Anterior cingulate cortex (tissue), 58 donors: Measurements from ENCODE around the gene PICK1.

ENCODE experiments used
- DNase-seq, 58 donors: peaks; one replicate each; lab custom pipeline; 2025; lab: John Stamatoyannopoulos, UW

PICK1 gene

DNA sequence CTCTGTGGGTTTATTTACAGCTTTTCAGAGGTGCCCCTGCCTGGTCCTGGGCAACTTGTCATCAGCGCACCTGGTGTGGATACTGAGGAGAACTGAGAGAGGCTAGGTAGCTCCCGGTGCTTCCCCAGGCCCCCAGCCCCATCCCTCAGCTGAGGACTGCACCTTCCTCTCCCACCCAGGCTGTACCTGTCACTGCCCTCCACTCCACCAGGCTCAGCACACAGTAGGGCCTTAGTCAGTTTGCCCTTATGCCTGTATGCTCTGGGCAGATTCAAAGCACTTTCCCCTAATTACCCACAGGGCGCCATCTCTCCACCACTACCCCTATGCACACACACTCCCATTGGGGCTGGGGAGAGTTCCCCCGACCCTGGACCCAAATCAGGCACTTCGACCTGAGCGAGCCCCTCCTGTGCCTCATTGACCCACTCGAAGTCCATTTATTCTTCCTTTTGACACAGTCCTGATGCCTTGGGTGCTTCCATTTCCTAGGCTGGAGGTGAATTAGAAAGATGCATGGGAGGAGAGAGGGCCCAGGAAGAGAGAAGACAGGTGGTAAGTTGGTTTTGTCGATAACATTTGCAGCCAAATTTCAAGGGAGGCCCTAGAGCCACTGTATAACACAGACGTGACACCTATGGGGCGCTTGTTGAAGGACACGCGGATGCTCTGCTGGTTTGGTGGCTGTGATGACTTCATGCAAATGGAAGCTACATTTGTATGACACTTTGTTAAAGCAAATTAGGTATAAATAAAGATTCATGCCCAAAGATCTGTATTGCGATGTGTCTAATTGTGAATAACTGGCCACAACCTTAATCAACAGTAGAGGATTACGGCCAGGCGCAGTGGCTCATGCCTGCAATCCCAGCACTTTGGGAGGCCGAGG lies 13.8 kb upstream of the PICK1 start:
- DNase-seq: no peak

DNA sequence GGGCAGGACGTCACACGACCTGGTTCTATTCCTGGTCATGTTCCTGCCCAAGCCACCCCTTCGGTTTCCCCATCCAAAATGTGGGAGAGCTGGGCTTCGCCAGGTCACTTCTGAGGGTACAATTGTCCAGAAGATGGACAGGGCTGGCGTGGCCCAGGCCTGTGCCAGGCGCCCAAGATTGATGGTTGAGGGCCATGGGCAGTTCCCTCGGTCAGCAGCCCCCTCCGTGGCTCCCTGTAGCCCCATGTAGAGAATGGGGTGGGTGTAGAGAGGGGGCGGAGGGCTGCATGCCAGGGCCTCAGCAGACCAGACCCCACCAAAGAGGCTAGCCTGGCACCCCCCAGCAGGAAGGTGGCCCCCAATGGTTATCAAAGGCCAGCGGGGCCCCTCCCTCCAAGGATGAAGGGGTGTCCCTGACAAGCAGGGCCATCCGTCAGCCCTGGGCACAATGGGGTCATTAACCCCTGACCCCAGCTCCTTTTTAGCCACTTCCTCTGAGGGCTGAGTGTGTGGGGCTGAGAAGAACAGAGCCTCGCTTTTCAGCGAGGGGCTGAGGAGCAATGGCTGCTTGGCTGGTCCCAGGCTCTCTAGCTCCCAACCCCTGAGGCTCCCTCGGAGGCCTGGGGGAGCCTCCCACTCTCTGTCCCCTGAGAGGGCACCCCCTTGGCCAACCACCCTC lies 11.0 kb upstream of the PICK1 start:
- no peak for DNase-seq

DNA sequence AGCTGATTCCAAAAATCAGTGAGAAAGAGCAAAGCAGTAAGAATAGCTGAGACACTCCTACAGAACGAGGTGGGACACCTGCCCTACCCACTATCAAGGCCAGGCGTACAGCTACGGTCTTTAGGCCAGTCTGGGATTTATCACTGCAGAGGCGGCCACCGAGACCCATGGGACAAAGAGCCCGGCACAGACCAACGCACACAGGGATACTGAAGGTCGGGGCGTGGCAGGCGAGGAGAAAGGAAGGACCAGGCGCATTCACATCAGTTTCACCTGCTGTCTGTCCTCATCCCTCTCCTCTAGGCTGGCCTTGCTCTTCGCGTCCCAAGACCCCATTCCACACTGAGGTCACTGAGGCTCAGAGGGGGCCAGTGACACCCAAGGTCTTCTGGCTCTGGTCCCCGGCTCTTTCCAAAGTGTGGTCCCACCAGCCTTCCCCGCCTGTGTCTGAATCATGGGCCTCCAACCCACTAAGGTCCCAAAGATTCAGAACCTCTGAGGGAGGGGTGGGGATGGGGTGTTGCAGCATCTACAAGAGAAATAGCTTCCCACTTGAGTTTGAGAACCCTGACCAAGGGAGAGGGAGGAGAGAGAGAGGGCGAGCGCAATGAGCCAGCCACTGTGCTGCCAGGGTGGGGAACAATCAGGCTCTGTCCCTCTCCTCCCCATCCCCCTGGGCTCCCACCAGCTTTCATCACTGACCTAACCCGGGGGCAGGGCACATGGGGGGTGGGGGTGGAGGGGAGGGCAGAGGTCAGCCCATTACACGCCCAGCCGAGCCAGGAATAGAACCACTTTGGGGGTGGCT lies 7.2 kb upstream of the PICK1 start:
- DNase-seq: peak in 46 of 58 donors; percentile 17 to 86 (median 64)

DNA sequence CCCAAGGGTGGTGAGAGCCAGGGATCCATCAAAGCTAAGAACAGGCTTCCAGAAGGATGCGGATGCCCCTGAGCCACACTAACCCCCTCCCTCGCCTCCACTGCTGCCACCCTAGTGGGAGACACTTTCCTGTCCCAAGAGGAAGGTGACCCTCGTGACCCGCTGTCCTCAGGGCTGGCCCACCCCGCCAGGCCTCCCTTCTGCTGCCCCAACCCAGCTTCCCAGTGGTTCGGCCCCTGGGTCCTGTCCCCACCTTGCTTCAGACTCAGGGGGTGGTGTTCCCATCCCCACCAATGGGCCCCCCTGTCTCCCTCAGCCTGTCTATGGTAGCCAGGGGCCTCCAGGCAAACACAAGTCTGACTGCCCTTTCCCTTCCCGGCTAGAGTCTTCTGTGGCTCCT lies 6.5 kb upstream of the PICK1 start:
- no peak for DNase-seq

DNA sequence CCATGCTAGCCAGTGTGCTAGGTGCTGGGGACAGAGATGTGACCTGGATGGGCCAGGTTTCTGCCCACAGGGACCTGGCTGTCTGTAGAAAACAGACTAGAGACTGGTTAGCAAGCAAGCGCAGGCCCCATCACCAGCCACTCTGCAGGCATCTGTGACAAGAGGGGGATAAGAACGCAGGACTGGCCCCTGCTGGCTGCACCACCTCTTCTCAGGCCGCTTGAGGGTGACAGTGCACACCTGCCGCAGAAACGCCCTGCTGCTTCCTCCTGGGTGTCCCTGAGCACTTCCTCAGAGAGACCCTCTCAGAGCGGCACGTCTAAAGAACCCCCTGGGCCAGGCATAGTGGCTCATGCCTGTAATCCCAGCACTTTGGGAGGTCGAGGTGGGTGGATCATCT lies 5.9 kb upstream of the PICK1 start:
- DNase-seq: no peak

DNA sequence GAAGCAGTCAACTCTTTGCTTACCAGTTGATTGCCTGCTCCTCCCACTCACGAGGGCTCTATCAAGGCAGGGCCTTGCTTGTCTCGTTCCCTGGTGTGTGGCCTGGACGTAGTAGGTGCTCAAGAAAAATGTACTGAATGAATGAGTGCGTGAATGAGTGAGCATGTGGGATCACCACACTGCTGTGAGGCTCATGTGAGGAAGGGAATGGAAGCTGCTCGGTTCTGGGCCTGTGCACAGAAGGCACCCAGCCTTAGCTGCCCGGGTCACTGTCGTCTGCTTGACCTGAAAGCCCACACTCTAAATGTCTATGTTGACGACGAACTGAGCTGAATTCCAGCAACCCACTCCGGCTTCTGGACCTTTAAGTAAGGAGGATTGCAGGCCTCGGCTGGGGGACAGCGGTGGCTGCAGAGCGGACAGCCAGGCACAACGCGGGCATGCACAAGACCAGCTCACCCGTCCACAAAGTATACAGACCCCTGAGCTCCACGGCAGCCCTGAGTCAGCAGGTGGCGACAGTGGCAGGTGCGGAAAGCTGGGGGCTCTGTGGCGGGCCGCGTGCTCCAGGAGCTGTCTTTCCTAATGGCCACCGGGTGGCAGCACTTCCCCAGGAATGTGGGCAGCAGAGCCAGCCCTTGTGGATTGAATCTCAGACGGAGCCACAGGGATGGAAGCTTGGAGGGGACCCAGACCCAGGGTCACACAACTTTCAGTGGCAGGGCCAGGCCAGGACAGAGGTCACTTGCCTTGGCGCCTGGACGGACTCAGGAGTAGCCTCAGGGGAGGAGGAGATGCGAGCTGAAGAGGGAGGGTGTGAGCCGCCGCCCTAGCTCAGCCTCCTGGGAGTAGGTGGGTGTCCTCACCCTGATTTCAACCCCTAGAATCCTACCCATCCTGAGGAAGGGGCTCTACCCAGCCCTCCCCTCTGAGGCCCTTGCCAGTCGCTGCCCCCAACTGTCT lies 5.0 kb upstream of the PICK1 start:
- DNase-seq: peak in 57 of 58 donors; percentile 31 to 89 (median 75)

DNA sequence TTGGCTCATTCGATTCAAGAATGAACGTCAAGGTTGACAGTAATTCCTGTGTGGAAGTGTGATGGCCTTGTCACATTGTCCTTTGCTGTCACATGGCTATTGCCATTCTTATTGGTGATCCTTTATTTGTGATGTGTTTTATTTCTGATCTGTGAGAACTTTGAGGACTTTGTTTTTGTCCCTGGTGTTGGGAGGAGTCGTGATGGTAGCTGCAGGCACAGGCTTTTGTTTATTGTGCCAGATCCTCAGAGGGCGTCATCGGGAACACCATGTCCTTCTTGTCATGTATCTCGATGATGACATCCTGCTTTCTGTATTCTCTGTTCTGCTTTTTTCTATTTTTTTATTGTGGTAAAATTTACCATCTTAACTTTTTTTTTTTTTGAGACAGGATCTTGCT lies 5.6 kb downstream of the PICK1 start:
- DNase-seq: peak in 36 of 58 donors; percentile 22 to 76 (median 46)

DNA sequence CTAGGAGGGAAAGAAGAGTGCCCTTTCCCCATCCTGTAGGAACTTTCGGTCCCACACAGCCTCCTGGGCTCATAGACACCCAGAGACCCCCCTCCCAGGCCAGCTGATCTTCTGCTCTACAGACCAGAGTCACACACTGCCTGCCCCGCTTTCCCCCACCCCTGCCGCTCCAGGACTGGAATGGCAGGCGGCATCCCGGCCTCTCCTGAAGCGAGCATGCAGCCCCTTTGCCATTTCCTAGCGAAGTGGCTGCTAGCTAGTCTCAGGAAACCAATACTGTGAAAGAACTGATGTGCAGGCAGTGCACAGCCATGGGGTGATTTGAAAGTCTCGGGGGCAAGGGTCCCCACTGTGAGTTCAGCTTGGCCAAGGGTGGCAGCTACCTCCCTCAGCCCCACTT lies 8.3 kb downstream of the PICK1 start:
- no peak for DNase-seq

DNA sequence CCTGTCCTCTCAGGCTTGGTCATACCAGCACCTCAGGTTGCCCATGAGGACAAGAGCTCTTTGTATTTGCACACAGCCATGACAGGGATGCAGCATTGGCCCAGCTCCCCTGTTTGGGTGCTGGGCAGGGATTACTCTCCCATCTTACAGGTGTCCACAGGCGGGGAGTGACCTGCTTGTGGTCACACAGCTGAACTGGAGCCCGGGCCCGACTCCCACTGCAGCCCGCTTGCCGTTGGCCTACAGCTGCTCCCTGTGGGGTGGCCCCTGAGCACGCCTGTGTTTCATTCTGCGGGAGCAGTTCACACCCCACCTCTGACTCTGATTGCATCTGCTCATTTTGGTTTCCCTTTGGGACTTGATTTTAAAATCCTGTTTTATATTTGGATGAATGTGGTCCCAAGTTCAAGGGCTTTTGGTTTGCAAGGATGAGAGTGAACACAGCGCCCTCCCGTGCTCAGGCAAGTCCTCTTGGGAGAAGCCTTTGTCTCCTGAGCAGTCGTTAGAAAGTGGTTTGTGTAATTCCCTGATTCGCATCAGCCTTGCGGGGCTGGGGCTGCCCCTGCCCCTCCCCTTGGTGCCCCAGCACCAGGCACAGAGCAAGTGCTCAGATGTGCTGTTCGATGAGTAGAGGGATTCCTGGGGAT lies 9.3 kb downstream of the PICK1 start:
- DNase-seq: peak in 2 of 58 donors; percentile 15 to 45

DNA sequence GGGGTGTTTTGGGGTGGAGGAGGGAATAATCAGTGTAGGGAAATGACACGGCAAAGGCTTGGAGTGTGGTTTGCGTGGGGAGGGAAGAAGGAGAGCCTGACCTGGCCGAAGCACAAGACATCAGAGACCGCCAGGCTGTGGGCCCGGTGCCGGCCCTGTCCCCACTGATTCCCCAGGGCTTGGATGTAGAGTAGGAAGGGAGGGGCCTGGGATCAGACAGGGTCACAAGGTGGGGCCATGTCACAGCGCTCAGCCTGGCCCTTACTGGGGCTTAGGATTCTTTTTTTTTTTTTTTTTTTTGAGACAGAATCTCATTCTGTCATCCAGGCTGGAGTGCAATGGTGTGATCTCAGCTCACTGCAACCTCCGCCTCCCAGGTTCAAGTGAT lies 9.8 kb downstream of the PICK1 start:
- DNase-seq: no peak

DNA sequence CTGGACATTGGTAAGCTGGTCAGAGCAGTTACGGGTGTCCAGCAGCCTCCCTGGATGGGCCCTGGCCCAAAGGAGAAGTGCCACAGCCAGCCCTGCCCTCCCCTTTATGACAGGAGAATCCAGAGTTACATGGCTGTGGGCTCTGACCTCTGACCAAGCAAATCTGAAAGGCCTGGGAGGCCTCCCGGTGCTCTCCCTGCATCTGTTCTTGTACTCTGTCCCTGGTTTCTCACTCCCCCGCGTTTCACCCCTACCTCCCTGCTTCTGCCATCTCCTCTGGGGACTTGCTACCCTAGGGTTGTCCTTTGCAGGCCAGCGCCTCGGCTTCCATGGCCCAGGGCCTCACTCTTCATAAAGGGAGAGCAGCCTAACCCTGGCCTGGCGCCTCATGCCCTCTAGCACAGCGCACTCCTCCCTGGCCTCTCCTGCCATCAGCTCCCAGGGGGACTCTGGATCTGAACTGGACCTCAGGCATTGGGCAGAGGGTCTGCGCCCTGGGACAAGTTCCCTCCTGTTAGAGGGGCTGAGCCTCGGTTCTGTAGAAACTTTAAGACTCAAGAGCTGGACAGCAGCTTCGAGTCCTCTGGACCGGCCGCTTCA lies 10.7 kb downstream of the PICK1 start:
- no peak for DNase-seq

DNA sequence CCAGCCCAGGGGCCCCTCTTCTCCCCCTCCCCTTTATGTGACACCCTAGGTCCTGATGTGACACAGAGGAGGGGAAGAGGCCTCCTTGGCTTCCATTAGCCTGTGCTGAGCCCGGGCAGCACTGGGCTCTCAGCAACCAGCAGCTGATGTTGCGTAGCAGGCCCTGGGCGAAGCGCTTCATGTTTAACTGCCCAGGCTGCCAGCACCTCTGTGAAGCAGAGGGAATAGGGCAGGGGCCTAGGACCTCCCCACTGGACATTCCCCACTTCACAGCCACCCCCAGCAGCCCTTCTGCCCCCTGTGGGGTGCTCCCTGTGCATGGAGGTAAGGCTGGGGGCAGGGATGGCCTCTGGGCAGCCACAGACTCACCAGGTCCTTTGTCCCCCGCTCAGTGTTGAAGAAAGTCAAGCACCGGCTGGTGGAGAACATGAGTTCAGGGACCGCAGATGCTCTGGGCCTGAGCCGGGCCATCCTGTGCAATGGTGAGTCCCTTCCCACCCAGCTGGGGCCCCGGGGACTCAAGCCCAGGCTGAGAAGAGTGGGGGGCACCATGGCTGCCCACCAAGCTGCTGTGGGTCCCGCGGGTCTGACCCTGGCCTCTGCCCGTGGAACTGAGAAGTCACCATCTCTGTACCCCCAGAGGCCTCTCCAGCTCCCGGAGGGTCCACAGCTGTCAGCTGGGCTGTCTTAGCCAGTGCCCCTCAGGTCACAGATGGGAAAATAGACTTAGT lies 11.6 kb downstream of the PICK1 start:
- DNase-seq: no peak

DNA sequence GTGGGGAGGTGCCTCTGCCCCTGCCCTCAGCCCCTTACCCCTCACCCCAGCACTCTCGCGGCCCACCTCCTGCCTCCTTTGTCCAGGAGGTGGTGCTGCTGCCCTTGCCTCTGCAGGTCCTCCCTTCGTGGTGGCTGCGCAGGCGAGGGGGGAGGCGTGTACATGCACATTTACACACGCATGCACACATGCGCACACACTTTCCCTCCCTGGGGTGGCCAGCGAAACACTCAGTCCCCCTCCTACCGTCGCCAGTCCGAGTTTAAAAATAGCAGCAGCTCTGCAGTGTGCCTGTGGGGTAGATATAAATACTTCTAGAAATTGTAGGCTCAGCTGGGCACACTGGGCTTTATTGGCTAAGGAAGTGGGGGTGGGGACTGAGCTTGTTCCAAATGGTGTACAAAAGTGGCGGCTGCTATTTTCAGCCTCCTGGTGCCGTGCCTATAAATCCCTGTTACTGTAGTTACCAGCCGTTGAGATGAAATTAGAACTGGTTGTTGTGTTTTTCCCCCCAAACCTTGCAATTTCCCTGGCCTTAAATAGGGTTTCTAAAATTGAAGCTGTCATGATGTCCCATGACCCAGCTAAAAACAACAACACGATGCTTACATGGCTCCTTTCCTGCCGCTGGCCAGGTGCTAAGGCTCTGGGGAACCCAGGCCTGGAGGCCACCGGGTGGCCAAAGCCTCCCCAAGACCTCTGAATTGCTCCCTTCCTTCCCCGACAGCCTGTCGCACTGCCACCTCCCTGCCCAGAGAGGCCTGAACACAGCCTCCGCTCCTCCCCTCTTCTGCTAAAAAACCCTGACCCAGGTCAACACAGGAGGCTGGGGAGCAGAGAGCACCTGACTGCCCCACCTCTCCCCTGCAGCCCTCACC lies 12.4 kb downstream of the PICK1 start:
- DNase-seq: peak in 56 of 58 donors; percentile 26 to 95 (median 79)

DNA sequence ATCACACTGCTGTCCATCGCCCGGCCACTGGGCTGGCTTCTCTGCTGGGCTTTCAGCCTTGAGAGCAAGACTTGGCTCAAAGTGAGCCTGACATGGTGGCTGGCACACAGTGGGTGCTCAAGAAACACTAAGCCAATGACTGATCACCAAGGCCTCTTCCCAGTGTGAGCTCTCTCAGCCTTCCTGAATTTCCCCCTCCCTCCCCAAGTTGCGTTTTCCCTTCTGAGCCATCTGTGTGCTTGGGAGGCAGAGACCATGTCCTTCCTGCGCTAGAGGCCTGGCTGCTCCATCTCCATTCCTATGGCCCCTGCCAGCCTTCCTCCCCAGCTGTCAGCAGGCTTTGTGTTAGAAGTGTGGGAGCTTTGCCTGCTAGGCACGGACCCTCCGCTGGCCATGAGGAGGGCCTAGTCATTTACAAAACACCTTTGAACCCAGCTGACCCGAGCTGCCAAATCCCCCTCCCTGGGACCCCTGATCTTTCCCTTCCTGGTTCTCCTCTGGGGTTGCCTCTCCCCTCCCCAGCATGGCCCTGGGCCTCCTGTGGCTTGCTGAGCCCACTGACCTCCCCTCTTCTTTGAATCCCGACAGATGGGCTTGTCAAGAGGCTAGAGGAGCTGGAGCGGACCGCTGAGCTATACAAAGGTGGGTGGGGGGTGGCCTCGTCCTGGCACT lies 13.2 kb downstream of the PICK1 start:
- DNase-seq: peak in 2 of 58 donors; percentile 36 to 38

DNA sequence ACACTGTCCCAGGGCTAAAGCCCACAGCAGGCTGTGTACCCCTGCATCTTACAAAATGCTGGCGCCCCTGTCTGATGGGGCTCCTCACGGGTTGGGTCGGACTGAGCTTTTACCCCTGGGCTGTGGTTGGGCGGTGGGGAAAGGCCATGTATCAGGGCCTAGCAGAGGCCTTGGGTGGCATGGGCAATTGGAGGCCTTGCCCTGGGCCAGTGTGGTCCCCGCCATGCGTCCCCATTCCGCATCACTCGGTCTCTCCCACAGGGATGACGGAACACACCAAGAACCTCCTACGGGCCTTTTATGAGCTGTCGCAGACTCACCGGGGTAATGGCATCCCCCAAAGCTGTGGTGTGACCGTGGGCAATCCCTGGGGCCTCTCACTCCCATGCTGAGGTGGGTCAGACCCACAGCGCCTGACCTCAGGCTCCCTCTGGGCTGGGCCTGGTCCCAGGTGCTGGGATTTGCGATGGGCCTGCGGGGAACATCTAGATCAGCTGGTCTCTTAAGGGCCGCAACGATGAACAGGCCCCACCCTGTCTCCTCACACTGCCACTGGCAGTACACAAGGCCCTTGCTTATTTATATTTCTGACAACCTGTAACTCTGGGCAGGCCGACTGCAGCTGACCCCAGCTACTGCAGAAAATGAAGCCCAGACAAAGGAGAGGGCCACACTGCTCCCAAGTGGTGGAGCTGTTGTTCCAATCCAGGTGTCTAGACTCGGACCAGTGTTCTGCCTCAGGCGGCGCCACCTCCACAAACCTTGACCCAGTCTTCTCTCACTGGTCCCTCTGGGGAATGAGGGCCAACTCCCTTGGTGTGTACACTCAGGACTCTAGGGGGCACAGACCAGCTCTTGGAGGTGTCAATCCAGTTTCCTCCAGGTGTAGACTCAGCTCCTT lies 14.5 kb downstream of the PICK1 start:
- DNase-seq: no peak
